ENCODE results near the gene PACSIN1. TPM values are rescaled to one million over a fixed set of nuclear protein-coding genes. Genes with fewer than 3 reads are reported as not detected.
"Not testable (repeated sequence)": the region's sequence is repeated elsewhere in the genome, so short reads cannot be mapped to it uniquely, and the experiment has no call there.

PACSIN1 gene
- total RNA-seq, 1 experiment from 2014 or later = not detected

DNA sequence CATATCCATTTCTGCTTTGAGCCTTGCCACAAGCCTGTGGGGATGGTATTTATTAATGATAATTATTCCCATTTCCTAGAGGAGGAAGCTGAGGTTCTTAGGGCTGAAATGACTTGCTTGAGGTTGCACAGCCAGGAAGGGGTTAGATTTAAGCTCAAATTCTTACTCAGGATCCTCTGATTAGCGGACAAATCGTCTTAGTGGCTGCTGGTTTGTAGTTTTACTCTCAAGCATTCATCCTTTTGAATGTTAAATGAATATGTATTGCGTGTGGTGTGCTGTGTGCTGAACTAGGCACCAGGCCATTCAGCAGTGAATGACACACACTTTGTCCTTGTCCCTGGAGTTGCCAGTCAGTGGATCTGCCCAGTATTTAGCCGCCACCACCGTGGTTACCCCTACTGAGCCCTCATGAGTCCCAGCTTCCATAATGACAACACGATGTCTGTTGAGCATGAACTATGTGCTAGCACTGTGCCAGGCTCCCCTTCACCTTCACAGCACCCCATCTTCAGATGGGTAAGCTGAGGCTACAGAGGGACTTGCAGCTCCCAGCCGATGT lies 10.0 kb downstream of the PACSIN1 start:
- no peak for DNase-seq (ENCODE audit: low read depth, low spot score)
- in situ Hi-C loops (cut with HindIII; ENCODE audit: low pct_unique_long_range_greater_than_20kb, low sequenced_read_pairs) = no loop called here

DNA sequence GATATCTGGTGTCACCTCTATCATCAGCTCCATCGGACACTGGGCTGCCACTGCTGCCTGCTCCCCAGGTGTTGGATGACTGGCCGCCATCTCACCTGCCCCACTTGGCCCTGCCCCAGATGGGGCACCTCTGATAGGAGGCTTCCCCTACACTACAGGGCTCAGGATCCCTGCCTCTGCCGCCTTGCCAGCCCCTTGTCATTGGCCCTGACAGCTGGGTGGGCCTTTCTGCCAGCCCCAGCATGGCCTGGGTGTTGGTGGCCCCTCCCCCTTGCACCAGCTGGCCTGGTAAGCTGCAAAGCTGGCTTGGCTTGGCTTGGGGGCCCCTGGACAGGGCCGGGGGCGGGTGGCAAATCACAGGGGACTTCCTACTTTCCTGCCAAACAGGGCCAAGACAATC lies 10.6 kb downstream of the PACSIN1 start:
- no peak for DNase-seq (ENCODE audit: low read depth, low spot score)

DNA sequence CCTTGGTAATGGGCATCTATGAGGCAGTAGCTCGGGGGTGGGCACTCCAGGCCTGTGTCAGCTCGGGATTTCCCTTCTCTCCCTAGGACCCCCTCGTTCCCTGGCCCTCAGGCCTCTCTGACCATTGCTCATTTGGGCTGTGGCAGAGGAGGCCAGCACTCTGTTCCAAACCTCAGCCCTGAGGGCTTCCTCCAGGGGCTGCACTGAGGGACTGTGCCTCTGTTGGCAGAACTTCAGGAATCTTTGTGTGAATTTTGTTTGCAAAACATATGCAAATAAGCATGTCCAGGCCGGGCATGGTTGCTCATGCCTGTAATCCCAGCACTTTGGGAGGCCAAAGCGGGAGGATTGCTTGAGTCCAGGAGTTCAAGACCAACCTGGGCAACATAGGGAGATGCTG lies 11.0 kb downstream of the PACSIN1 start:
- DNase-seq (ENCODE audit: low read depth, low spot score) = no peak
- in situ Hi-C loops (cut with HindIII; ENCODE audit: low pct_unique_long_range_greater_than_20kb, low sequenced_read_pairs) = no loop called here

More for the DNA sequence above, 10.6 kb downstream of the PACSIN1 start:
- in situ Hi-C loops (cut with HindIII; ENCODE audit: low pct_unique_long_range_greater_than_20kb, low sequenced_read_pairs) = no loop called here

DNA sequence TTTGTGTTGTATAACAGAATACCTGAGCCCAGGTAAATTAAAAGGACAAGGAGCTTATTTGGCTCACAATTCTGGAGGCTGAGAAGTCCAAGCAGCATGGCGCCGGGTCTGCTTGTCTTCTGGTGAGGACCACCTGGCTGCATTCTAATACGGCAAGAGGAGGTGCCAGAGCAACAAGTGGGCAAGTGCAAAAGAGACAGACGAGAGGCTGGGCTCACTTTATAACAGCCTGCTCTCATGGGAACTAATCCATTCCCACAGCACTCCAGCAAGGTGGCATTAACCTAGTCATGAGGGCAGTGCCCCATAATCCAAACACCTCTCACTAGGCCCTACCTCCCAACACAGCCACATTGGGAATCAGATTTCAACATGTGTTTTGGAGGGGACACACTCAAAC lies 12.9 kb downstream of the PACSIN1 start:
- DNase-seq (ENCODE audit: low read depth, low spot score) = no peak
- in situ Hi-C loops (cut with HindIII; ENCODE audit: low pct_unique_long_range_greater_than_20kb, low sequenced_read_pairs) = no loop called here

DNA sequence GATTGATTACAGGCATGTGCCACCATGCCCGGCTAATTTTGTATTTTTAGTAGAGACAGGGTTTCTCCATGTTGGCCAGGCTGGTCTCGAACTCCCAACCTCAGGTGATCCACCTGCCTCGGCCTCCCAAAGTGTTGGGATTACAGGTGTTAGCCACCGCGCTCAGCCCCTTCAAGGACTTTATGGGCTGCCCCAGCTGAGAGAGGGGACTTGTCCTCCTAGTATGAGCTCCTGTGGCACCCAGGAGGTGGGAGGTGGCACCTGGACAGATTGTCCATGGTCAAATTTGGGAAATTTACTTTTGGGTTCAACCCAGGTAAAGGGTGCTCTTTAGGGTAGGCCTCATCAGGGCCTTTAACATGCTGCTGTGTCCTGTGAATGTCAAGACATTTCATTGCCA lies 17.9 kb downstream of the PACSIN1 start:
- in situ Hi-C loops (cut with HindIII; ENCODE audit: low pct_unique_long_range_greater_than_20kb, low sequenced_read_pairs); DNase-seq (ENCODE audit: low read depth, low spot score): not testable (repeated sequence)

DNA sequence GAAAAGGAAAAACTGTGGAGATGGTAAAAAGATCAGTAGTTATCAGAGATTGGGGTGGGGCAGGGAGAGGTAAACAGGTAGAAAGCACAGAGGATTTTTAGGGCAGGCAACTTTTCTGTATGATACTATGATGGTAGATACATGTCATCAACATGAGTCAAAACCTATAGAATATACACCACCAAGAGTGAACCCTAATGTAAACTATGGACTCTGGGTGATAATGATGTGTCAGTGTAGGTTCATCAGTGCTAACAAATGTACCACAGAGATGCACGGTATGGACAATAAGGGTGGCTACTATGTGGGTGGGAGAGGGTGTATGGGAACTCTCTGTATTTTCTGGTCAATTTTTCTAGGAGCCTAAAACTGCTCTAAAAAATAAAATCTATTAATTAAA lies 18.5 kb downstream of the PACSIN1 start:
- in situ Hi-C loops (cut with HindIII; ENCODE audit: low pct_unique_long_range_greater_than_20kb, low sequenced_read_pairs) = no loop called here
- no peak for DNase-seq (ENCODE audit: low read depth, low spot score)

DNA sequence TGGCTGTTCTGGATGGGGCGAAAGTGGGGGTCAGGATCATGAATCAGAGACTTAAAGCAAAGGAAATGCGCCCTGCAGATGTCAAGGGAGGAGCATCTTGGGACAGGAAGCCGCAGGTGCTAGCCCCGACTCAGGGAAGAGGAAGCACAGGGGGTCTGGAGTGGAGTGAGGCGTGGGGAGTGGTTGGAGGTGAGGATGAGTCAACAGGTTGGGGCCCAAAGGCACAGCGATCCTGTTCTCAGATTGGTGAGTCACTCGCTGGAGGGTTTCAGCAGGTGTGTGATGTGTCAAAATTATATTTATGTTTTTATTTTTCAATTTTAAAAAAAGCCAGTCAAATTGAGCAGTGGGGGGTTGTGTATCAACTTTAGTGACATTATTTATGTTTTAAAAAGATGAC lies 19.0 kb downstream of the PACSIN1 start:
- DNase-seq (ENCODE audit: low read depth, low spot score) = no peak
- in situ Hi-C loops (cut with HindIII; ENCODE audit: low pct_unique_long_range_greater_than_20kb, low sequenced_read_pairs) = no loop called here

DNA sequence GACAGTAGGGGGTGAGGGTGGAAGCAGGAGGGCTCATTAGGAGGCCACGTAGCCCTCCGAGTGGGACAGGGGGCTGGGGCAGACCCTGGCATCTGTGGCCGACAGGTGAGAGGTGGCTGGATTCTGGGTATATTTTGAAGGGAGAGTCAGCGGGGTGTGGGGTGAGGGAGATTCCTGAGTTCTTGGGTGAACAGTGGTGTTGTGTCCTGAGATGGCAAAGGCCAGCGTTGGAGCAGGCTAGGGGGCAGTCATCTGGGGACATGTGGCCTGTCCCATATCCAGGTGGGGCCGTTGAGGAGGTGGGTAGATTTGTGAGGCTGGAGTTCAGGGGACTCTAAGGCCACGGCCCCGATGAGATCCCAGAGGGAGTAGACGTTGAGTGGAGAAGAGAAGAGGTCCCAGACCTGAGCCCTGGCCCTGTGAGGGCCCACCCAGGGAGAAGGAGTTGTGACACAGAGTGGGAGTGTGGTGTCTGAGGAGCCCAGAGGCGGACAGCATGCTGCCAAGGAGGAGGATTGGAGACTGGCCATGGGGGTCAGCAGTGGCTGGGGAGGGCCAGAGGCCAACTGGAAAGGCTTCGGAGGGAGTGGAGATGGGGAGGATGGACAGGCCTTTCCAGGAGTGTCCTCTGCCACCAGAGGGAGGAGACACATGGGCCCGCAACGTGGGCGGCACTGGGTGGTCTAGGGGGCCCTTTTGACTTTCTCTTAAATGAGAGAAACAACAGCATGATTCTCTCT lies 19.6 kb downstream of the PACSIN1 start:
- in situ Hi-C loops (cut with HindIII; ENCODE audit: low pct_unique_long_range_greater_than_20kb, low sequenced_read_pairs) = no loop called here

DNA sequence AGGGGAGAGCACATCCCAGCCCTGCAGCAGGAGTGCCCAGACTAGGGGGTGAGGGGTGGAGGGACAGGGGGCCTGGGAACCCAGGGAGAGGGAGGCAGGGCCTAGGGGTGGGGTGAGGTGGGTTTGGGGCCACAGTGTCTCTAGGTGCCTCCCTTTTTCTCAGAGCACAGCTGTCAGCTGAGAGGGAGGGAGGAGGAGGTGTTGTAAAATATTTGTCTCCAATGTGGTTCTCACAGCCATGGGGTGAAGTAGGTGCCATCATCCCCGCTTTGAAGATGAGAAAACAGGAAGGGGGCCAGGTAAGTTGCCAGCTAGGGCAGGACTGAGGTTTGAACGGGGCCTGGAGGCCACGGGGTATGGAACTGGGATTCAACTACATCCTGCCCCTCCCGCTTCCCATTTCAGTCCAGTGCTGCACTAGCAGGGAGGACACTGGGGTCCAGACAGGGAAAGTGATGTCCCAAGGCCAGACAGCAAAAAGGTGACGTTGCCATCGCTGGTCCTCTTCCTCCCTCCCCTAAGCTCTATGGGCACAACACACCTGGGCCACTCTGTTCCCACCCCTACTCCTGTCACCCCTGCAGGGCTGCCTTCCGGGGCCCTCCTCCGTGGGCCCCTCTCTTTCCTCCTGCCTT lies 20.3 kb downstream of the PACSIN1 start:
- in situ Hi-C loops (cut with HindIII; ENCODE audit: low pct_unique_long_range_greater_than_20kb, low sequenced_read_pairs) = no loop called here
- DNase-seq (ENCODE audit: low read depth, low spot score) = no peak

More for the DNA sequence above, 19.6 kb downstream of the PACSIN1 start:
- DNase-seq (ENCODE audit: low read depth, low spot score) = no peak

DNA sequence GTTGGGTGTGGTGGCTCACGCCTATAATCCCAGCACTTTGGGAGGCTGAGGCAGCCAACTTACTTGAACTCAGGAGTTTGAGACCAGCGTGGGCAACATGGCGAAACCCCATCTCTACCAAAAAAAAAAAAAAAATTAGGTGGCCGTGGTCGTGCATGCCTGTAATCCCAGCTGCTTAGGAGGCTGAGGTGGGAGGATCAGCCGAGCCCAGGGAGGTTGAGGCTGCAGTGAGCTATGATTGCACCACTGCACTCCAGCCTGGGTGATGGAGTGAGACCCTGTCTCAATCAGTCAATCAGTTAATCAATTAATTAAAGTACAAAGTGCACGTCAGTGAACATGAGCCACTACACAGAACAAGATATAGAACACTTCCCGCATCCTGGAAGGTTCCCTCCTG lies 21.0 kb downstream of the PACSIN1 start:
- in situ Hi-C loops (cut with HindIII; ENCODE audit: low pct_unique_long_range_greater_than_20kb, low sequenced_read_pairs); DNase-seq (ENCODE audit: low read depth, low spot score): not testable (repeated sequence)

DNA sequence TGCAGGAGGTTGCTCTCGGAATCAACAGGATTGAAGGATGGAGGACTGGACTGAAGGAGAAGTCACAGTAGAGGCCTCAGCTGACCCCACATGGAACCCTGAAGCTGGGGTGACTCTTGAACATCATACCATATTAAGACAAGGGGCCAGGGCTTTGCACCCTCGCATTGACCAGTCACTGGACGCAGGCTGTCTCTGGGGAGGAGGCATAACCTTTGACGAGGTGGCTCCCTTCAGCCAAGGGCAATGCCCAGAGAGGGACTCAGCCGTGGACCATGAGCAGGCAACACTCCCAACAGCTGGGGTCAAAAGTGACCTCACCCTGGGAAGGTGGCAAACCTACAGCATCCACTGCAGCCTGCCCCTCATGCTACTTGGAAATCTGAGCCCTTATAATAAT lies 21.7 kb downstream of the PACSIN1 start:
- in situ Hi-C loops (cut with HindIII; ENCODE audit: low pct_unique_long_range_greater_than_20kb, low sequenced_read_pairs) = no loop called here
- DNase-seq (ENCODE audit: low read depth, low spot score) = no peak

DNA sequence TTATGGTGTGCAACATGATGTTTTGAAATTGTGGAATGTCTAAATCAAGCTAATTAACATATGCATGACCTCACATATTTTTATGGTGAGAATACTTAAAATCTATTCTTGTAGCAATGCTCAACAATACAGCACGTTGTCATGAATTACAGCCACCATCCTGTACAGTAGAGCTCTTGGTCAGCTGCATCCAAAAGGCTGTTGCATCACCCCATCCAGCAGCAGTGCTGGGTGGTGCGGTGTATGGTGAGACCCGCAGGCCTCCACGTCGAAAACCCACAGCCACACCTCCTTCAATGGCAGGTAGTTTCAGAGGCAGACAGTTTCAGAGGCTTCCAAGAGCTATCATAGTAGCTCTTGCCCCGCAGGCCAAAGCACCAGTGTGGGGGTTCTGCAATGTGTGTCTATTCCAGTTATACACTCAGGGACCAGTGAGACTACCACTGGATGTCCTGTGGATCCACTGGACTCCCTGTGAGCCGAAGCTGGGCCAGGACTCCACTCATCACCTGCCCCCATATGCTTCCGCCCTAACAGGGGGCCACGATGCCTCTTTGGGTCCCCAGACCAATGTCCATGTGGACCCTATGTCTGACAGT lies 23.4 kb downstream of the PACSIN1 start:
- no peak for DNase-seq (ENCODE audit: low read depth, low spot score)
- in situ Hi-C loops (cut with HindIII; ENCODE audit: low pct_unique_long_range_greater_than_20kb, low sequenced_read_pairs) = no loop called here

DNA sequence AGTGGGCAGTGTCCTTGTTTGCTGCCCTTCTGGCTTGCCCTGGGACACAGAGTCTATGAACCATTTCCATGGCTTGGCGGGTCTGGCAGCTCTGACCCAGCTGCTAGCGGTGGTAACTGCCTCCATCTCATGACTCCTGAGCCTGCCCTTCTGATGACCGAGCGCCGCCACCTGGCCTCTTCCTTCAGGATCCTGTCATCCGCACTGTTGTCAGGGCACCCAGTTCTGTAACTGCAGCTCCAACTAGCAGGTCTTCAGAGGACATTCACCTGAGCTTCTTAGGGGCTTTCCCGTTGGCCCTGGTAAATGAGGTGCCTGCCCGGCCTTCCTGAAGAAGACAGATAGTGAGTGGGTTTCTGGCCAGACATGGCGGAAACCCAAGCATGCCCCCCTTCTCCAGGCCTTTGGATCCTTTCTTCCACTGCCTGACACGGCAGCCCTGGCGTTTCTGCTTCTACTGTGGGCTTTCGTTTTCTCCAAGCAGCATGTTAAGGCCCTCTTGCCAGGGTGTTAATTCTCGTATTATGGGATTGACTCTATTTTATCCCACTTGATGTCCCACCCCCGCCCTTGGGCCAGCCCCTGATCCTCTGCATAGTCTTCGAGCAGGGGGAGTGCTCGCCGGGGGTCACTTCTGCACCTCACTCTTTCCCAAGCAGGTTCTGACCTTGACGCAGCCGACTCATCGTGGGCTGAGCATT lies 24.7 kb downstream of the PACSIN1 start:
- in situ Hi-C loops (cut with HindIII; ENCODE audit: low pct_unique_long_range_greater_than_20kb, low sequenced_read_pairs) = no loop called here
- no peak for DNase-seq (ENCODE audit: low read depth, low spot score)

DNA sequence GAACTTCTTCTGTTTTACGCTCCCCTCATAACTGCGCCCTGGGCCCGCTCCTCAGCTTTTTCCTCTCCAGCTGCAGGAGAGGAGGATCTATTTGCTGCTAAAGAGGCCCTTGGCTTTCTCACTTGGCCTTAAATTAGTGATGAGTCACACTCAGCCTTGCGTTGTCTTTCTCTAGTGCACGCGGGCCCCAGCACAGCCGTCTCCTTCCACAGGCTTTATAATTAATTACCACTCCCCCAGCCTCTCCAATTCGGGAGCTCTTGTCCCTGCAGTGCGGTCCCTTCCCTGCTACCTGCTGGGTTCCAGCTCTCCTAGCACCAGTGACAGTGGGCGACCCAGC lies 25.2 kb downstream of the PACSIN1 start:
- no peak for DNase-seq (ENCODE audit: low read depth, low spot score)
- in situ Hi-C loops (cut with HindIII; ENCODE audit: low pct_unique_long_range_greater_than_20kb, low sequenced_read_pairs) = no loop called here

DNA sequence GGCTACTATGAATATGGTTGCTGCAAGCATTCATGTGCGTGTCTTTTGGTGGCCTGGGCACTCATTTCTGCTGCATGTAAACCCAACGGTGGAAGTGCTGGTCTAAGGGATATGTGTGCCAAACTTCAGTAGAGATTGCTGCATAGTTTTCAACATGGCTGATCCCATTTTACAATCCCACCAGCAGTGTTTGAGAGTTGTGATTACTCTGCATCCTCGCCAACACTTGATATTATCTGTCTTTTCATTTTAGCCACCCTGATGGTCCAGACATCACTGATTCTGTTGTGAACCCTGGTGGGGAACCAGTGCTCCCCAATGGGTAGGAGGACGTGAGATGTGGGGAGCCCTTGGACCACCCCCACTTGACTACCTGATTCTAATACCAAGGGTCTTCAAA lies 27.5 kb downstream of the PACSIN1 start:
- in situ Hi-C loops (cut with HindIII; ENCODE audit: low pct_unique_long_range_greater_than_20kb, low sequenced_read_pairs) = no loop called here
- DNase-seq (ENCODE audit: low read depth, low spot score) = no peak

DNA sequence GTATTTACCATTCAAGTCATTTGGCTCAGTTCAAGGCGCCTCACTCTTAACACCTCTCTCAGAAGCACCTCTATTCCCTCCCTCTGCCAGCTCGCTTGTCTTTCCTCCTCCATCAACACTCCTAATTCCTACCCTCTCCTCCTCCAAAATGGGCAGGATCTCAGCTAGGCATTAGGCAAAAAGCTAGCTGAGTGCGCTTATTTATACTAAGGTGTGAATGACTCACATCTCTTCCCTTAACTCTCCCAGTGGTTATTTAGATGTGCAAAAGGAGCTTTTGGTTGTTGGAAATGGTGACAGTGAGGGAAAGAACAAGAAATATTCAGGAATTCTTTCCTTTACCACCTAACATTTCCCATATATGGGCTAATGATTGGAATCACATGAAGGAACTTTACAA lies 29.1 kb downstream of the PACSIN1 start:
- in situ Hi-C loops (cut with HindIII; ENCODE audit: low pct_unique_long_range_greater_than_20kb, low sequenced_read_pairs) = no loop called here
- DNase-seq (ENCODE audit: low read depth, low spot score) = no peak

DNA sequence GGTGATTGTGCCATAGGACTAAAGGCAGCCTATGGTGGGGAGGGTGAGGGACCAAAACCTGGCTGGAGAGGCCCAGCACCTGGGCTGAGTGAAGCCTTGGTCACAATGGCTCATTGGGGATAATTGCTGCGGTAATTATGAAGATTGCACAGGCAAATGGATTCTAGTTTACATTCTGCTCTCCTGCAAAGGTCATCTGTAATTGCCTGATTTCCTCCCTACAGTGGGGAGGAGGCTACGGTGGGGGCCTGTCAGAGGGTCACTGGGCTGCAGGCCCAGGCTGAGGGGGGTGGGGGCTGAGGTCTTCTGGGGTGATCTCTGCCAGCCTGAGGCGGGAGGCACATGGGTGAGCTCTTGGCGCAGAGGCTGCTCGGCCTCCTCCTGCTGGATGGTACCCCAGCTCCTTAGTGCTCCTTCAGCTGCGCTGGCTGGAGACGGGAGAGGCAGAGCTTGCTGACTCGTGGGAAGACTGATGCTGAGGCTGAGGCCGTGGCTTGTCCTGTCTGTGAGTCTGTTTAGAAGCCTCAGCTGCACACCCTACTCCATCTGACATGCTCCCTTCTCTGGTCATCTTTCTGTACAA lies 30.3 kb downstream of the PACSIN1 start:
- no peak for DNase-seq (ENCODE audit: low read depth, low spot score)
- in situ Hi-C loops (cut with HindIII; ENCODE audit: low pct_unique_long_range_greater_than_20kb, low sequenced_read_pairs) = no loop called here

DNA sequence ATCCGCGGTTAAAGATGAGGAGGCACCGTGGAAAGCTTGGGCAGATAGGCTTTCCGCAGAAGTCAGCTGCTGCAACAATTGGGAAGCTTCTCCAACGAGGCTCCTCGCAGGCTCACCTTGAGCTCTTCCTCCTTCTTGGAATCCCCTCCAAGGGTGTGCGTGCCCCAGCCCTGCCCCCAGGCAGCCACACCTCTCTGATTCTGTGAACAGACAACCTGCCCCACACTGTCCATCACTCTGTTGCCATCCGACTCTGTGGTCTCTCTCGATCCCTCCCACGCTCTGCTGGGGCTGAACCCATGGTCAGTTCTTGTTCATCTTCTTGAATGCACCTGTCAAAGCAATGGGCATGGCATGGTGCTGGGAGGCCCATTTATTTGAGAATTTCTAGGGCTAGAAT lies 31.5 kb downstream of the PACSIN1 start:
- DNase-seq (ENCODE audit: low read depth, low spot score) = no peak
- in situ Hi-C loops (cut with HindIII; ENCODE audit: low pct_unique_long_range_greater_than_20kb, low sequenced_read_pairs) = no loop called here

Measured in SK-MEL-5 (cell line).